PFSK-1 (cell line): ENCODE data around the gene OR2A12.

Experiments
- FOXP2 ChIP-seq: optimal IDR thresholded peaks from 2 replicates; pipeline ENCODE3; 2011; ENCODE audit warnings: borderline replicate concordance, control low read depth, inconsistent platforms; ENCODE audit not compliant: insufficient read depth; ENCODE audit errors: extremely low read length, extremely low read depth
- POLR2AphosphoS5 ChIP-seq: IDR thresholded peaks from 2 replicates; pipeline ENCODE4 v1.6.1; 2012; ENCODE audit warnings: low read depth, mild to moderate bottlenecking, control low read depth, low read length, moderate library complexity
- SIN3A ChIP-seq: IDR thresholded peaks from 2 replicates; pipeline ENCODE4 v1.6.1; 2012; ENCODE audit warnings: mild to moderate bottlenecking, low read length, moderate library complexity, borderline replicate concordance; ENCODE audit not compliant: insufficient read depth
- TAF1 ChIP-seq: IDR thresholded peaks from 2 replicates; pipeline ENCODE4 v1.6.1; 2012; ENCODE audit warnings: low read length, control low read depth, borderline replicate concordance; ENCODE audit not compliant: insufficient read depth
- TF ChIP-seq, protein P1 (sequence below), 2 experiments: IDR thresholded peaks; 2 replicates each; pipeline versions ENCODE4 v1.6.1 to v1.8.0; 2011 to 2012; ENCODE audit warnings: low read depth in 2 of 2, low read length in 2 of 2, control low read depth in 1 of 2, inconsistent platforms in 1 of 2, mild to moderate bottlenecking in 1 of 2, moderate library complexity in 1 of 2; ENCODE audit not compliant: insufficient read depth in 1 of 2

OR2A12 gene

GRCh38 chr7:144048648-144049047, 37.4 kb upstream of the OR2A12 start, which contains the start of gene OR2A5:
Gene OR2A5, plus strand, starts transcription at chr7:144048948. Its CDS starts 1,454 bp downstream, at chr7:144050402.
- no peak for TF ChIP-seq FOXP2
- TF ChIP-seq SIN3A: no peak
- no peak for TF ChIP-seq TAF1
- no peak for TF ChIP-seq POLR2AphosphoS5
- TF ChIP-seq, protein P1, sequence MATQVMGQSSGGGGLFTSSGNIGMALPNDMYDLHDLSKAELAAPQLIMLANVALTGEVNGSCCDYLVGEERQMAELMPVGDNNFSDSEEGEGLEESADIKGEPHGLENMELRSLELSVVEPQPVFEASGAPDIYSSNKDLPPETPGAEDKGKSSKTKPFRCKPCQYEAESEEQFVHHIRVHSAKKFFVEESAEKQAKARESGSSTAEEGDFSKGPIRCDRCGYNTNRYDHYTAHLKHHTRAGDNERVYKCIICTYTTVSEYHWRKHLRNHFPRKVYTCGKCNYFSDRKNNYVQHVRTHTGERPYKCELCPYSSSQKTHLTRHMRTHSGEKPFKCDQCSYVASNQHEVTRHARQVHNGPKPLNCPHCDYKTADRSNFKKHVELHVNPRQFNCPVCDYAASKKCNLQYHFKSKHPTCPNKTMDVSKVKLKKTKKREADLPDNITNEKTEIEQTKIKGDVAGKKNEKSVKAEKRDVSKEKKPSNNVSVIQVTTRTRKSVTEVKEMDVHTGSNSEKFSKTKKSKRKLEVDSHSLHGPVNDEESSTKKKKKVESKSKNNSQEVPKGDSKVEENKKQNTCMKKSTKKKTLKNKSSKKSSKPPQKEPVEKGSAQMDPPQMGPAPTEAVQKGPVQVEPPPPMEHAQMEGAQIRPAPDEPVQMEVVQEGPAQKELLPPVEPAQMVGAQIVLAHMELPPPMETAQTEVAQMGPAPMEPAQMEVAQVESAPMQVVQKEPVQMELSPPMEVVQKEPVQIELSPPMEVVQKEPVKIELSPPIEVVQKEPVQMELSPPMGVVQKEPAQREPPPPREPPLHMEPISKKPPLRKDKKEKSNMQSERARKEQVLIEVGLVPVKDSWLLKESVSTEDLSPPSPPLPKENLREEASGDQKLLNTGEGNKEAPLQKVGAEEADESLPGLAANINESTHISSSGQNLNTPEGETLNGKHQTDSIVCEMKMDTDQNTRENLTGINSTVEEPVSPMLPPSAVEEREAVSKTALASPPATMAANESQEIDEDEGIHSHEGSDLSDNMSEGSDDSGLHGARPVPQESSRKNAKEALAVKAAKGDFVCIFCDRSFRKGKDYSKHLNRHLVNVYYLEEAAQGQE (IDR thresholded peaks at IDR 0.05; ENCODE audit: insufficient read depth in 1 of 2, low read depth in 2 of 2, low read length in 2 of 2): no peak

- TF ChIP-seq FOXP2: no peak
- no peak for TF ChIP-seq POLR2AphosphoS5
- no peak for TF ChIP-seq TAF1
- no peak for TF ChIP-seq SIN3A
- TF ChIP-seq, protein P1 (IDR thresholded peaks at IDR 0.05; ENCODE audit: insufficient read depth in 1 of 2, low read depth in 2 of 2, low read length in 2 of 2): no peak
Observed at GRCh38 chr7:144049491-144049890, 36.6 kb upstream of the OR2A12 start.

- TF ChIP-seq TAF1: no peak
Observed at GRCh38 chr7:144050093-144050492, 36.0 kb upstream of the OR2A12 start.

DNA sequence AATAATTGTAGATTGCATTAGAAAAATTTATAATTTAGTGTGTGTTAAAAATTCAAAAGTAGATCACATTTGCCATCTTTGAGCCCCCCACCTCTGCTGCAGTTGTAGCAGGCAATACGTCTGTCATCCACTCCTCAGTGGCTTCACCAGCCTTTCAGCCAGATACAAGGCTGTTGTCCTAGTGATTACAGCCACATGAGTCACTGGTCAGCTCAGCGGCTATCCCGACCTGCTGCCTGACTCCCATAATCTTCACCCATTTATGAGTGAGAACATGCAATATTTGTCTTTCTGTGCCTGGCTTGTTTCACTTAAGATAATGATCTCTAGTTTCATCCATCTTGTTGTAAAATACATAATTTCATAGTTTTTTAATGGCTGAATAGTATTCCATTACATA, 28.1 kb upstream of the OR2A12 start:
- TF ChIP-seq POLR2AphosphoS5 (no peak), TAF1 (no peak), FOXP2 (no peak), SIN3A (no peak)
- TF ChIP-seq, protein P1 (IDR thresholded peaks at IDR 0.05; ENCODE audit: insufficient read depth in 1 of 2, low read depth in 2 of 2, low read length in 2 of 2): no peak

DNA sequence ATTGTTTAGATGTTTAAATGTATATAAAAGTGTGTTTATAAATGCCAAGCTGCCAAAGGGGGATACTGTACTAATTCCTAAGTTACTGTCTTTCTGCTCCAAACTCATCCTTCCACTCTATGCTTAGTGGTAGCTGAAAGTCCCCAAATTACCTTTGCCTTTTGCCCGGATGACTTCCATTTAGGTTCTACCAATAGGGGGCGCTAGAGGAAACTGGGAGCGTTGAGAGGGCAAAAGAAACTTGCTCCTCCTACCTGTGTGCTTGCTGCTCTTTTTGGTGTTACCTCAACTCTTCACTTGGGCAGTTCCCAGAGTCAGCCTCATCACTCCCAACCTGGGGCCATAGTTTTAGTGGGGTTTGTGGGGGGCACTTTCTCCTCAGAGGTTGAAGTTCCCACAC, 22.4 kb upstream of the OR2A12 start:
- TF ChIP-seq, protein P1 (IDR thresholded peaks at IDR 0.05; ENCODE audit: insufficient read depth in 1 of 2, low read depth in 2 of 2, low read length in 2 of 2): no peak
- TF ChIP-seq TAF1 (no peak), SIN3A (no peak), POLR2AphosphoS5 (no peak), FOXP2 (no peak)
